T47D (cell line): ENCODE results near the gene CDC16.
"Not testable (repeated sequence)": the region's sequence is repeated elsewhere in the genome, so short reads cannot be mapped to it uniquely, and the experiment has no call there.

Source experiments
- DNase-seq, 2 experiments: peaks; one replicate each; pipeline versions ENCODE4 v3.0.0 to v3.0.0-alpha.2; 2011 to 2012; ENCODE audit warnings: low read depth in 1 of 2, low spot score in 1 of 2
- JUND ChIP-seq: IDR thresholded peaks from 2 replicates; pipeline ENCODE4 v1.6.1; 2012; ENCODE audit warnings: low read depth
- in situ Hi-C: cut with HindIII; loops from 2 replicates; pipeline ENCODE4 v1.10.0; 2016; ENCODE audit warnings: low sequenced_read_pairs, low pct_unique_long_range_greater_than_20kb

CDC16 gene

GRCh38 chr13:114257014-114257413 is 22.3 kb downstream of the CDC16 start:
- TF ChIP-seq JUND = no peak
- in situ Hi-C loops = no loop called here
- DNase-seq = no peak

GRCh38 chr13:114258589-114258988 is 23.9 kb downstream of the CDC16 start:
- no peak for TF ChIP-seq JUND
- no peak for DNase-seq
- in situ Hi-C loops = no loop called here

GRCh38 chr13:114259374-114259773 is 24.7 kb downstream of the CDC16 start:
- no peak for DNase-seq
- TF ChIP-seq JUND = no peak
- in situ Hi-C loops = no loop called here

GRCh38 chr13:114259974-114260373 is 25.3 kb downstream of the CDC16 start:
- TF ChIP-seq JUND = no peak
- no peak for DNase-seq
- in situ Hi-C loops = no loop called here

GRCh38 chr13:114260814-114261213 is 26.1 kb downstream of the CDC16 start:
- in situ Hi-C loops = no loop called here
- no peak for DNase-seq
- TF ChIP-seq JUND = no peak

GRCh38 chr13:114261328-114261965 is 26.8 kb downstream of the CDC16 start:
- in situ Hi-C loops = no loop called here
- no peak for DNase-seq
- TF ChIP-seq JUND = no peak

- TF ChIP-seq JUND = no peak
- in situ Hi-C loops = no loop called here
- no peak for DNase-seq
Measured at GRCh38 chr13:114263578-114263977, 28.9 kb downstream of the CDC16 start.

GRCh38 chr13:114264313-114264712 is 29.6 kb downstream of the CDC16 start:
- in situ Hi-C loops, DNase-seq: not testable (repeated sequence)

GRCh38 chr13:114264886-114265611 is 30.4 kb downstream of the CDC16 start:
- TF ChIP-seq JUND = no peak
- no peak for DNase-seq
- in situ Hi-C loops = no loop called here

GRCh38 chr13:114266241-114266640 is 31.5 kb downstream of the CDC16 start:
- no peak for TF ChIP-seq JUND

GRCh38 chr13:114268344-114269280 is 33.9 kb downstream of the CDC16 start:
- in situ Hi-C loops = no loop called here
- no peak for DNase-seq
- no peak for TF ChIP-seq JUND

More at GRCh38 chr13:114266241-114266640, 31.5 kb downstream of the CDC16 start:
- DNase-seq = no peak
- in situ Hi-C loops = no loop called here

- TF ChIP-seq JUND = no peak
- in situ Hi-C loops = no loop called here
- DNase-seq = no peak
Measured at GRCh38 chr13:114269281-114269770, 34.6 kb downstream of the CDC16 start.

GRCh38 chr13:114272977-114273376 is 38.3 kb downstream of the CDC16 start:
- in situ Hi-C loops = no loop called here
- TF ChIP-seq JUND = no peak
- DNase-seq = no peak
